GM19099 (cell line): ENCODE results near the gene DHRS12.

Source experiments
- POLR2A ChIP-seq: IDR thresholded peaks from 3 replicates; pipeline ENCODE4 v1.6.1; 2011; ENCODE audit warnings: low read depth; ENCODE audit not compliant: insufficient read length; ENCODE audit errors: extremely low read depth

Gene DHRS12

DNA sequence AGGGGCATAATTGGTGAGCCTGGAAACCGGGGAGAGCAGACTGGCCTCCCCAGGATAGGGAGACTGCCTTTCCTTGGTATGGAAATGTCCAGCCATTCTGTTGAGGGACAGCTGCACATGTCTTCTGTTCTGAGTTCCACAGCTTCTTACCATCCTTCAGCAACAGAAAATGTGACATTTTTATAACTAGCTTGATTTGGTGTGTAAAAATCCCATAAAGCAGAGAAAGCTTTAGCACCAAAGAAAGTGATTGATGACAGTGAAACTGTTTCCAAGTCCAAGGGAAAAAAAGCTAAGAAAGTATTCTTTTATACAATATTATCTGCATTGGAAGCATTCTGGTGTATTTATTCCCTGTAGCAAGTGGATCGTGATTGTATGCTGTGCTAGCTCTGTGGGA, 61.9 kb downstream of the DHRS12 start:
- TF ChIP-seq POLR2A = no peak

DNA sequence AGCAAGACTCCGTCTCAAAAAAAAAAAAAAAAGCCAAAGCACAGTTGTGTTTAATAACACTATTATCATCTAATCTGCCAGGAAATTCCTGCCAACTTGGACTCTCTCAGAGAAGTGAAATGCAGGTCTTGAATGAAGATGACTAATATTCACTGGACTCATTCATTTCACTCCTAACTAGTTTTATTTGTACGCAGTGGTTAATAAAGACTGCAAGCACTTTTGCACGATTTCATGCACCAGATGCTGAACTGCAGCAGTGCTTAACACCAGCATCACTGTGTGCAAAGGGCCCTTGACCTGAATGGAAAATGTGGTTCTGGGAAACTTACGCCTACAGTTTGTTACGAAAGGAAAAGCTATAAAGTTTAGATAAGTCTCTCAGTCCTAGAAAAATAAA, 63.3 kb downstream of the DHRS12 start:
- TF ChIP-seq POLR2A = no peak

DNA sequence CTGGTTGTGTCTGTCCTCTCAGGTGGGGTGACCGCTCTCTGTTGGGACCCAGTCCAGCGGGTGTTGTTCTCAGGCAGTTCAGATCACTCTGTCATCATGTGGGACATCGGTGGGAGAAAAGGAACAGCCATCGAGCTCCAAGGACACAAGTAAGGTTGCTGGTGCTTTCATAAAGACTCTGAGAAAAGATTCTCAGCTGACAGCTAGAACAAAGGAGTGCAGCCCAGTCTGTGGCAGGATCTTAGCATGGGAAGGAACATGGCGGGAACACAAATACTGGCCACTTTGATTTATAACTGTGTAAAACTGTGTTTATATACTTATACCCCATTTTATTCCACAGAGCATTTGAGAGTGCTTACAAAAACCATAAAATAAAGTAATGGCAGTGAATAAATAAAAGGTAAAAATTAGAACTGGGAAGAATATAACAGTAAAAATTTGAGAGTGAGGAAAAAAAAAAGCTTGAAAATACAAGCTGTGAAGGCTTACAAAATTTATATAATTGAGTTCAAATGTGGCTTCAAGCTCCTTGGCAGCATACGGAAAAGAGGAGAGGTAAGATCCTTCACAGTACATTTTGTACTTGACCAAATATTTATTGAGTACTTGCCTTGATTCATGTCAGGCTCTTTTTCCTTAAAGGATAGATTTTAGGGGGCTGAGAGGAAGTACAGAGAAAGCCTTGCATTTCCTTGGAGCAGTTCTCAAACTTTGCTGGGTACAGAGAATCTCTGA, 64.8 kb downstream of the DHRS12 start:
- TF ChIP-seq POLR2A = no peak

DNA sequence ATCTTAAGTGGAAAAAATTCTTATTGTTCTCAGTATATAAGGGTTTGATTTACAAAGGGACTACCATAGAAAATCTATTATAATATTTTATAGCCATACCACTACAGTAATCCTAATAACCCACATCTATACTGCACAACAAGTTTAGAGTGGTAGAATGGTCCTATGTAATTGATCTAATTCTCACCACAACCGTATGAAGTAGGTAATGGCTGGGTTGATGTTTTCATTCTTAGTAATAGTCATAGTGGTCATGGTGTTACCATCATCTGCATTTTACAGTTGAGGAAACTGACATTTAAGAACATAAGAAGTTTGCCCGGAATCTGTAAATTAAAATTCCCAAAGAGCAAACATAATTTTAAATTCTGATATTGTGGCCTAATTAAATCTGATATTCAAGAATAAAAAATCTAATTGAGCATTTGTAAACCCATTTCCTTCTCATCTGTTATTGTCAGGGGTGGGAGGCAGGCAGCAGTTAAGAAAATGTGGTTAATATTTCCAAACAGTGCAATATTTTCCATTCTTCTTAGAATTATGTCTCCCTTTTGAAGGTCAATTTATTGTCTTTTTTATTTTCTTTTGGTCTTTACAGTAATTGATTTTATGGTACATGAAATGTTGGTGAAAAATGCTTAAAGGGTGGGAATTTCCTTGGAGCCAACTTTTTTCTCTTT, 65.6 kb downstream of the DHRS12 start:
- TF ChIP-seq POLR2A = no peak

DNA sequence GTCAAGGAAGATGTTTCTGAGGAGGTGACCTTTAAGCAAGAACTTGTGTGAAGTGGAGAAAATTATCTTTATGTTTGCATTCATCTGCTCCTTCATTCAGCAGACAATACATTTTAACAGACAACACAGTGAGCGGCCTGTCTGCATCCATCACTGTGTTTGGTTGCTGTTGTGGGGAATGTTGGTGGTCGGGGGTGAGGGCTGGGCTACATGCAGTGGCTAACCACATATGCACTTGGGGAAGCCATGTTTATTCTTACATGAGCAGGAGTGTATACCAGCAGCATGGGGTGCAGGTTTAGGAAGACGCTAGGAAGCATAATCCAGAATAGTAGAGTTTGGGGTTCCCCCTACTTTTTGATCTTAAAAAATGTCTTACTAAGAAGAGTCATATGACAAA, 66.4 kb downstream of the DHRS12 start:
- TF ChIP-seq POLR2A = no peak

DNA sequence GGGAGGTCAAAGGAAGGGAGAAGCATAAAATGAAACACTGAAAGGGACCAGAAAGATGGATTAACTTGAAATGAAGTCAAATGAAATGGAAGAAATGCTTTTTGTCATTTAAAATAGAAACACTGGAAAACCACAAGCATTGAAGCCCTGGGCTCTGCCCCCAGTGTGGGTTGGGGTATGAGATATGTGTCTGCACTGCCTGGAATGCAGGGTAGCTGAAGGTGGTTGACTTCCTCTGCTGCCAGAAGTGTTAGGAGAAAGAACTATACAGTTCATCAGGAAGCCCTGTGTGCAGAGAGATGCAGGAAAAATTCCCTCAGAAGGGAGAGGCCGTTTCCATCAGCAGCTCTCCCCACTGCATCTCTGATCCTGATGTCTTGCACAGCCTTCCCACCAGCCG, 69.2 kb downstream of the DHRS12 start:
- no peak for TF ChIP-seq POLR2A

DNA sequence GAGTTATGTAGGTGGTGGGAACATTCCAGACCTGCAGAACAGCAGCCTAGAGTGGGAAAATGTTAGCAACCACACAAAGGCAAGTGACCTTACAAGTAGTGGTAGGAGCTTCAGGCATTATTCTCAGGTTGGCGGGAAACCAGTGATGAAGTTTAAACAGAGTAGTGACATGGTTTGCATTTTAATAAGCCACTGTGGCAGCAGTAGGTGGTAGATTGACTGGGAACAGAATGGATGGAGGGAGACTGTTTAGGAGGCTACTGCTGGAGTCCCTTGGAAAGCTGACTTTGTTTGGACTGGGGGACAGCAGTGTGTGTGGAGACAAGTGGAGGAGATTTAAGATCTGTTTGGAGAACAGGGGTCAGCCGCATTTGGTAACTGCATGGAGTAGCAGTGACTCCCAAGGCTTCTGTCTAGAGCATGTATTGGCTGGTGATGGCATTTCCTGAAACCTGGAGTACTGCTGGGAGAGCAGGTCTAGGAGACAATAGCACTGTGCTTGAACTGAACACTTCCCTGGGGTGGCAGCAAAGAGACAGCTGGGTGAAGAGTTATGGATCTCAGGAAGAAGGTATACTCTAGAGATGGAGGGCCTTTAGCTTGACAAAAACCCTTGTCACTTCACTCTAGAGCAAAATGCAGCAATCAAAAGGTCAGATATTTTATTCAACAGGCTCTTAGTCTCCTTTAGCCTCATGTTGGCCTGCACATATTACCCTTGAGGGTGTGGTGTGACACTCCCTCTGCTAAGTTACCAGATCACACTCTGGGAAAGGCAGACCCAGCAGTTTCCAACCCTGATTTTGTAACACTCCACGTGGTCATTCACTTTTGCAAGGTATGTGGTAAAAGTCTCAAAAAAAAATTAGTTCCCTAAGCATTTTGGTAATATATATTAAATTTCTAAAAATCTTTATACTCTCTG, 70.3 kb downstream of the DHRS12 start:
- no peak for TF ChIP-seq POLR2A

DNA sequence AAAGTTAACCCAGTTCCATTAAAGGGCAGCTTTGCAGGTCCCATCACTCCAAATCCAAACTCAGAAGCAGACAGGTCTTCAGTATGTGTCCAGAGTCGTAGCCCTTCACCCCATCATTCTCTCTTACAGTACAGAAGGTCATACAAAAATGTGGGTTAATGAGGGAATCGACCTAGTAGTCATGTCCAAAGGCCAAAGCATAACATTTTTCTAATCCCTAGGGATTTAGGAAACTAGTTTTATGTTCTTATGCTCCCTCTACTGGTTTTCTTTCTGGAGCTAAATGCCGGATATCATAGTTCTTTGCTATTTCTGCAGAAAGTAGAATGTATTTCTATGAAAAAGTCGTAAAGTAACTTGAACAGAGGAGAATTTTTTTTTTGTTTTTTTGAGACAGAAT, 72.2 kb downstream of the DHRS12 start:
- TF ChIP-seq POLR2A = no peak

DNA sequence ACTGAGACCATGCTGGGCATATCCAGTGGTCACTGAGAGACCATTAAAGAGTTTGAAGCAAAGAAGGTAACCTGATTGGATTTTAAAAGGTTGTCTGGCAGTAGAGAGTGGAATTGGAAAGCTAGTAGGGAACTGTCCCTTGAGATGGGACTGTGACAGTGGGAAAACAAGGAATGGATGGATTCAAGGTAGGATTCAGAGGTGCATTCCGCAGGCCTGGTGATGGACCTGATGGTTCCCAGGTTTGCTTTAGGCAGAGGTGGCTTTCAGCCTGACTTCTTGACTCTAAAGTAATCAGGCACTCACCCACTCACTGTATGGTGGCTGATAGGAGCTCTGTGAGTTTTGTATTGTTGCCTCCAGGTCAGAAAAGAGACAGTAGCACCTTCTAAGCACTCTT, 73.0 kb downstream of the DHRS12 start:
- TF ChIP-seq POLR2A = no peak

DNA sequence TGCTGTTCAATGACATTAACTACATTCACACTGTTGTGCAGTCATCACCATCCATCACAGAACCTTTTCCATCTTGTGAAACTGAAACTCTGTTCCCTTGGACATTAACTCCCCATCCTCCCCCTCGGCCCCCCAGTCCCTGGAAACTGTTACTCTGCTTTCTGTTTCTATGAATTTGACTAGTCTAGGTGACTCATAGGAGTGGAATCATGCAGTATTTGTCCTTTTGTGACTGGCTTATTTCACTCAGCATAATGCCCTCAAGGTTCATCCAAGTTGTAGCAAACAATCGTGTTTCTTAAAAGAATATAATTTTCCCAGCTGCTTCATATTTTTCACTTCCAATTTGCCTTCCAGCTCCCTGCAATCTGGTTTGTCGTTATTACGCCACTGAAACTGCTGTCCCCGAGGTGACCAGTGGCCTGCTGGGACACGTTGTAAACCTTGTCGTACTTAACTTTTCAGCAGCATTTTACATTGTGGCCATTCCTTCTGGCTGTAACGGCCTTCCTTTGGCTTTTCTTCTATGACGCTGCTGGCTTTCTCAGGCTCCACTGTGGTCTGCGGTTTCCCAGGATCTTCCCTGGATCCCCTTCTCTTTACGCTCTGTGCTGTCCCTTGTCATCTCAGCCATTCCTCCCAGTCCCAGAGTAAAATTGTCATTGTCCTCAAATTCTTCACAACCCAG, 74.0 kb downstream of the DHRS12 start:
- no peak for TF ChIP-seq POLR2A

DNA sequence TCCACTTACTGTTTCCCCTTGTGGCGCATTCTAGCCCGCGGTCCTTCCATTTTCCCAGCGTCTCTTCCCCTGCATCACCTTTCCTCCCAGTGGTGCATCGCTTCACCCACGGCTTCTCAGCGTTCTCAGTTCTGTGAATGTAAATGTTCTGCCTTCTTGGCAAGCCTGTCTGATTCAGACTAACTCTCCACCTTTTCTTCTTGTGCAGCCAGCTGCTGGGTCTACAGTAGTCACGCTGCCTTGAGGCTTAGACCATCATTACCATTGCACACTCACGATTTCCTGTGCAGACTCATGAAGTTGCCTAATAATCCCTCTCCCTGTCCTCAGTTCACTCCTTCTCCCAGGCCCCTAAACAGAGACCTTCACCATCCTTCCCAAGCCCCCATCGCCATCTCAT, 75.0 kb downstream of the DHRS12 start:
- no peak for TF ChIP-seq POLR2A

DNA sequence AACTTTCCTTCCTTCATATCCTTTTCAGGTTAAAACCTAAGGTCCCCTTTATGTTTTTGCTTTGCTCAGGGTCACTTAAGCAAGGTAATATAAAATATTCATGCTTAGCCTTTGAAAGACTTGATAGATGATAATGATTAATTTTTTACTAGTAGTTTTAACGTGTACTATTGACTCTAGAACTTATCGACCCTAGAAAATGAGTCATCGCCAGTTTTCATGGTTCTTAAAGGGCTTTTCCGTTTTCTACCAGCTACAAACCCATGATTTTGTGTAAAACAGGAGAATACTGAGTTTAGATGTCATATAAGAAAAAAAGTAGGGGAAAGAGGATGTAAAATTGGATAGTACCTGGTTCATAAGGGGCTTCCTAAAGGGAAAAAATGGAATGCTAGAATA, 75.7 kb downstream of the DHRS12 start:
- TF ChIP-seq POLR2A = no peak

DNA sequence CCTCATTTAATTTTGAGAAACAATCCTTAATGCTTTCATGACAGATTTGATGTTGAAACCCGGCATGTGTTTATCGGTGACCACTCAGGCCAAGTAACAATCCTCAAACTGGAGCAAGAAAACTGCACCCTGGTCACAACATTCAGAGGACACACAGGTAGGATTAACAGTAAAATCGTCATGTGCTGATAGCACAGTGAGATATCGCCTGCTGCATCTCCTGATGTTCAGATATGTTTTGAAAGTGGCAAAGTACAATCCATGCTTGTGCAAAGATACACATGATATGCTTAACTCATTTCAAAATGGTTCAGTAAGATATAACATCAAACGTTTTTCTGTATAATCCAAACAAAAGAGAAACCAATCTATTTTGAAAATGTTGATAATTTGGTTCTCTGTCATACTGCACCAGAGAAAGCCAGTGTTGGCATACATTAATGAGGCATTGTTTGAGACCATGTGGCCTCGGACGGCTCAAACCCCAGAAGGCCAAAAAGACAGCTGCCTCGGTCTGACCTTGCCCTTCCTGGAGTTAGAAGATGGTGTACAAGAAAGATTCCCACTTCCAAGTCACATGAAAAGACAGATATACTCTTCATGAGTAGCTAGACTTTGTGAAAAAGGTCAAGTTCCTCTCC, 76.2 kb downstream of the DHRS12 start:
- no peak for TF ChIP-seq POLR2A

DNA sequence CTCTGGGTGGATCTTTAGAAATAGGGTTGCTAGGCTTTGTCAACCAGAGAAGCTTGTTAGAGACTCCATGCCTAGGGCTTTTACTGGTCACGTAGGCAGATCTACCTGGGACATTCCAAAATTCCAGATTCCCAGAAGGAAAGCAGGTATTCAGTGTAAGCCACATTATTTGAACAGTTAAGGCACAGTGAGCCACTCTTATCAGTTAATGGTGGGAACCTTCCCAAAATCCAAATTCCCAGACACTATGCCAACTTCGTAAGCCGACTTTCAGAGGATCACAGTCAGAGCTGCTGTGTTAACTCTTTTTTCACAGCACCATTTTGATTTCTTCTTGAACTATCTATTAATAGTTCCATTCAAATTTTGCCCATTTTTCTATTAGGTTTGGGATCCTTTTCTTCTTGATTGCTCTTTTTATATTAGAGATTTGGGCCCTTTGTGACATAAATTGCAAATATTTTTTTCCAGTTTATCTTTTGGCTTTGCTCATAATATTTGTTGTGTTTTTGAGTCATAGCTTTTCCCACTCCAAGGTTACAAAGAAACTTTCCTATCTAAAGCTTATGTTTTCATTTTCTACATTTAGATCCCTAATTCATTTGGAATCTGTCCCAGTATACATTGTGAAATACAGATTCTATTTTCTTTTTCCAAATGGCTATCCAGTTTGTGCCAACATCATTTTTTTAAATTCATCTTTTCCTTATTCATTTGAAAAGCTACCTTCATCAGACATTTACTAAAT, 77.3 kb downstream of the DHRS12 start:
- TF ChIP-seq POLR2A = no peak
